ENCODE data around the gene XPC. TPM values are rescaled to one million over a fixed set of nuclear protein-coding genes. Genes with fewer than 3 reads are reported as not detected.

XPC gene
- polyA plus RNA-seq, 1 donor, result 35.4 TPM

Other genes with a start within 250 kb of the XPC start
- gene CHCHD4, start 53.7 kb downstream of the XPC start, polyA plus RNA-seq, result 17.7 TPM
- 39.4 TPM for gene TMEM43, start 53.5 kb downstream of the XPC start, polyA plus RNA-seq
- gene LSM3, start 216 bp upstream of the XPC start, polyA plus RNA-seq, result 13.7 TPM
- 16.4 TPM for gene SLC6A6, start 224.0 kb upstream of the XPC start, polyA plus RNA-seq

Data from large intestine (tissue), 1 donor.